ENCODE data around the gene LRP5.
"Not testable (repeated sequence)": the region's sequence is repeated elsewhere in the genome, so short reads cannot be mapped to it uniquely, and the experiment has no call there.

Gene LRP5

GRCh38 chr11:68448604-68449011, 136.2 kb downstream of the LRP5 start:
- H3K36me3 ChIP-seq (ENCODE audit: control insufficient read depth in 2 of 2, insufficient read depth in 2 of 2, low read length in 2 of 2) = peaks cover 4 to 11% of the 10 kb centered on the region in 2 donors
- H3K27me3 ChIP-seq (ENCODE audit: control insufficient read depth in 1 of 2, insufficient read depth in 2 of 2, low read length in 2 of 2) = no peaks in the 10 kb centered on the region
- H3K9me3 ChIP-seq (ENCODE audit: control insufficient read depth in 2 of 2, low read length in 2 of 2) = no peaks in the 10 kb centered on the region
- H3K9ac ChIP-seq (ENCODE audit: low read length in 2 of 2) = no peak overlapping the region
- peaks cover 11% of the 10 kb centered on the region for H3K4me1 ChIP-seq (ENCODE audit: control insufficient read depth, insufficient read depth, low read length)
- no peak overlapping the region for H3K4me3 ChIP-seq (ENCODE audit: low read length in 2 of 2)
- no peak overlapping the region for H3K27ac ChIP-seq (ENCODE audit: low read length)

- no peak overlapping the region for H3K9ac ChIP-seq (ENCODE audit: low read length in 2 of 2)
- peaks cover 4 to 11% of the 10 kb centered on the region in 2 donors for H3K36me3 ChIP-seq (ENCODE audit: control insufficient read depth in 2 of 2, insufficient read depth in 2 of 2, low read length in 2 of 2)
- no peaks in the 10 kb centered on the region for H3K9me3 ChIP-seq (ENCODE audit: control insufficient read depth in 2 of 2, low read length in 2 of 2)
- H3K27ac ChIP-seq (ENCODE audit: low read length) = no peak overlapping the region
- peaks cover 7% of the 10 kb centered on the region for H3K4me1 ChIP-seq (ENCODE audit: control insufficient read depth, insufficient read depth, low read length)
- H3K4me3 ChIP-seq (ENCODE audit: low read length in 2 of 2) = no peak overlapping the region
- no peaks in the 10 kb centered on the region for H3K27me3 ChIP-seq (ENCODE audit: control insufficient read depth in 1 of 2, insufficient read depth in 2 of 2, low read length in 2 of 2)
These were observed 137.6 kb downstream of the LRP5 start for GRCh38 chr11:68449951-68450350.

- H3K4me1 ChIP-seq (ENCODE audit: control insufficient read depth, insufficient read depth, low read length) = peaks cover 7% of the 10 kb centered on the region
- no peak overlapping the region for H3K27ac ChIP-seq (ENCODE audit: low read length)
- H3K9ac ChIP-seq (ENCODE audit: low read length in 2 of 2) = no peak overlapping the region
- H3K9me3 ChIP-seq (ENCODE audit: control insufficient read depth in 2 of 2, low read length in 2 of 2) = no peaks in the 10 kb centered on the region
- no peak overlapping the region for H3K4me3 ChIP-seq (ENCODE audit: low read length in 2 of 2)
- peaks cover 4 to 10% of the 10 kb centered on the region in 2 donors for H3K36me3 ChIP-seq (ENCODE audit: control insufficient read depth in 2 of 2, insufficient read depth in 2 of 2, low read length in 2 of 2)
- no peaks in the 10 kb centered on the region for H3K27me3 ChIP-seq (ENCODE audit: control insufficient read depth in 1 of 2, insufficient read depth in 2 of 2, low read length in 2 of 2)
These were observed 138.3 kb downstream of the LRP5 start for GRCh38 chr11:68450711-68451110.

GRCh38 chr11:68454767-68455166, 142.4 kb downstream of the LRP5 start:
- peaks cover 2% of the 10 kb centered on the region for H3K4me1 ChIP-seq (ENCODE audit: control insufficient read depth, insufficient read depth, low read length)
- H3K9me3 ChIP-seq (ENCODE audit: control insufficient read depth in 2 of 2, low read length in 2 of 2) = no peaks in the 10 kb centered on the region
- H3K27me3 ChIP-seq (ENCODE audit: control insufficient read depth in 1 of 2, insufficient read depth in 2 of 2, low read length in 2 of 2) = no peaks in the 10 kb centered on the region

GRCh38 chr11:68455485-68455884, 143.1 kb downstream of the LRP5 start:
- Histone ChIP-seq H3K4me3 (ENCODE audit: low read length in 2 of 2) (no peak overlapping the region), H3K9me3 (ENCODE audit: control insufficient read depth in 2 of 2, low read length in 2 of 2) (no peaks in the 10 kb centered on the region), H3K27ac (ENCODE audit: low read length) (no peak overlapping the region), H3K36me3 (ENCODE audit: control insufficient read depth in 2 of 2, insufficient read depth in 2 of 2, low read length in 2 of 2) (no peaks in the 10 kb centered on the region), H3K27me3 (ENCODE audit: control insufficient read depth in 1 of 2, insufficient read depth in 2 of 2, low read length in 2 of 2) (no peaks in the 10 kb centered on the region), H3K4me1 (ENCODE audit: control insufficient read depth, insufficient read depth, low read length) (peaks cover 3% of the 10 kb centered on the region), H3K9ac (ENCODE audit: low read length in 2 of 2) (no peak overlapping the region)

More at GRCh38 chr11:68454767-68455166, 142.4 kb downstream of the LRP5 start:
- Histone ChIP-seq H3K4me3 (ENCODE audit: low read length in 2 of 2) (no peak overlapping the region), H3K27ac (ENCODE audit: low read length) (no peak overlapping the region), H3K9ac (ENCODE audit: low read length in 2 of 2) (no peak overlapping the region), H3K36me3 (ENCODE audit: control insufficient read depth in 2 of 2, insufficient read depth in 2 of 2, low read length in 2 of 2) (peaks cover 0 to 2% of the 10 kb centered on the region in 2 donors)

DNA sequence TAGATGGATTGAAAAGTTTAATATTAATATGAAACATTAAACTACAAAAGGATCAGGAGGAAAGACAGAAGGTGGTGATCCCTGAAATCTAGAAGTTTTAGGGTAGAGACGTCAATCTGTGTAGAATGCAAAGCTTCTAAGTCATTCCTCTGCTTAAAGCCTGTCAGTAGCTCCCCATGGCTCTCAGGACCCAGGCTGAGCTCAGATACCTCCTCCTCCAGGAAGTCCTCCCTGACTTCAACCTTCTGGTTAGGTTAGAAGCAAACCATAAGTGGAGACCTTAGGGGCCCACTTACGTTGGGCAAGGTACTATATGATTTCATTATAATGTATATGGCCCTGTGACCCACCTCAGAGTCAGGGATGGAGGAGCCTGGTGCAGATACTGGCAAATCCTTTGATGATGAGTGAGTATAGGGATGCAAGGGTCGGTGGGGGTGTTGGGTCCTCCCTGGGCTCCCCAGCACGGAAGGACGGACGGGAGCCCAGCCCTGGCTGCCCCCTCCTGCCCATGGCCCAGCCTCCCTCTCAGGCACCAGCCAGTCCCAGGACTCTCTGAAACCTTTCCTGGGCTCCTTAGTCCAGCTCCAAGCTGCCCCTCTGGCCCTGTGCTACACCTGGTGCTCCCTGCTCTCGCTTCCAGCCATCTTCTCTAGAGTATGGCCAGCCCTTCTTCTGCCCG, 145.0 kb downstream of the LRP5 start:
- no peak overlapping the region for H3K9ac ChIP-seq (ENCODE audit: low read length in 2 of 2)
- no peaks in the 10 kb centered on the region for H3K9me3 ChIP-seq (ENCODE audit: control insufficient read depth in 2 of 2, low read length in 2 of 2)
- peaks cover 11% of the 10 kb centered on the region for H3K4me1 ChIP-seq (ENCODE audit: control insufficient read depth, insufficient read depth, low read length)
- no peak overlapping the region for H3K27ac ChIP-seq (ENCODE audit: low read length)
- no peaks in the 10 kb centered on the region for H3K27me3 ChIP-seq (ENCODE audit: control insufficient read depth in 1 of 2, insufficient read depth in 2 of 2, low read length in 2 of 2)
- no peak overlapping the region for H3K4me3 ChIP-seq (ENCODE audit: low read length in 2 of 2)
- H3K36me3 ChIP-seq (ENCODE audit: control insufficient read depth in 2 of 2, insufficient read depth in 2 of 2, low read length in 2 of 2) = no peaks in the 10 kb centered on the region

DNA sequence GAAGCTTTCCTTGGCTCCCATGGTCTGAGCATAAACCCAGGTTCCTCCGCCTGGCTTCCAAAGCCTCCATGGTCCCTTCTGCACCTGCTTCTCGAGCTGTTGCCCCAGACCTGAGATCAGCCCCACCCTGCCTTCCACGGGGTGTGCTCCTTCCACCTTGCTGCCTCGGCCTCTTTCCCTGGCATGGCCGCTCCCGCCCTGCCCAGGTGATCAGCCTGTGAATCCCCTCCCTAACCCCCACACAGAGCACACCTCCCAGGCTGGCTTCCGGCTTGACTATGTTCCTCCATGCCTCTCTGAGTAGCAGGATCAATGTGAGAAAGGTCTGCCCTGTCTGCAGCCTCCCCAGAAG, 145.5 kb downstream of the LRP5 start:
- Histone ChIP-seq H3K9ac (ENCODE audit: low read length in 2 of 2) (no peak overlapping the region), H3K27me3 (ENCODE audit: control insufficient read depth in 1 of 2, insufficient read depth in 2 of 2, low read length in 2 of 2) (no peaks in the 10 kb centered on the region), H3K27ac (ENCODE audit: low read length) (no peak overlapping the region), H3K4me3 (ENCODE audit: low read length in 2 of 2) (no peak overlapping the region), H3K4me1 (ENCODE audit: control insufficient read depth, insufficient read depth, low read length) (peaks cover 16% of the 10 kb centered on the region), H3K9me3 (ENCODE audit: control insufficient read depth in 2 of 2, low read length in 2 of 2) (no peaks in the 10 kb centered on the region), H3K36me3 (ENCODE audit: control insufficient read depth in 2 of 2, insufficient read depth in 2 of 2, low read length in 2 of 2) (no peaks in the 10 kb centered on the region)

GRCh38 chr11:68458340-68458739, 145.9 kb downstream of the LRP5 start:
- H3K27me3 ChIP-seq (ENCODE audit: control insufficient read depth in 1 of 2, insufficient read depth in 2 of 2, low read length in 2 of 2); H3K27ac ChIP-seq (ENCODE audit: low read length); H3K9ac ChIP-seq (ENCODE audit: low read length in 2 of 2); H3K4me3 ChIP-seq (ENCODE audit: low read length in 2 of 2); H3K9me3 ChIP-seq (ENCODE audit: control insufficient read depth in 2 of 2, low read length in 2 of 2); H3K36me3 ChIP-seq (ENCODE audit: control insufficient read depth in 2 of 2, insufficient read depth in 2 of 2, low read length in 2 of 2): not testable (repeated sequence)
- peaks cover 20% of the 10 kb centered on the region for H3K4me1 ChIP-seq (ENCODE audit: control insufficient read depth, insufficient read depth, low read length)

- H3K9me3 ChIP-seq (ENCODE audit: control insufficient read depth in 2 of 2, low read length in 2 of 2) = no peaks in the 10 kb centered on the region
- peaks cover 25% of the 10 kb centered on the region for H3K4me1 ChIP-seq (ENCODE audit: control insufficient read depth, insufficient read depth, low read length)
- no peaks in the 10 kb centered on the region for H3K27me3 ChIP-seq (ENCODE audit: control insufficient read depth in 1 of 2, insufficient read depth in 2 of 2, low read length in 2 of 2)
- peak overlapping the region; percentile 91 for H3K27ac ChIP-seq (ENCODE audit: low read length)
- H3K4me3 ChIP-seq (ENCODE audit: low read length in 2 of 2) = peak overlapping the region; percentile 78 to 83
- H3K9ac ChIP-seq (ENCODE audit: low read length in 2 of 2) = peak overlapping the region; percentile 76 to 86
- no peaks in the 10 kb centered on the region for H3K36me3 ChIP-seq (ENCODE audit: control insufficient read depth in 2 of 2, insufficient read depth in 2 of 2, low read length in 2 of 2)
These were observed 147.7 kb downstream of the LRP5 start for GRCh38 chr11:68459886-68460740.

- Histone ChIP-seq H3K36me3 (ENCODE audit: control insufficient read depth in 2 of 2, insufficient read depth in 2 of 2, low read length in 2 of 2) (no peaks in the 10 kb centered on the region), H3K4me1 (ENCODE audit: control insufficient read depth, insufficient read depth, low read length) (peaks cover 27% of the 10 kb centered on the region), H3K4me3 (ENCODE audit: low read length in 2 of 2) (peak within 1 kb of the TSS; percentile 83 to 91), H3K9me3 (ENCODE audit: control insufficient read depth in 2 of 2, low read length in 2 of 2) (no peaks in the 10 kb centered on the region), H3K27ac (ENCODE audit: low read length) (peak within 1 kb of the TSS; percentile 91), H3K9ac (ENCODE audit: low read length in 2 of 2) (peak within 1 kb of the TSS; percentile 76 to 86), H3K27me3 (ENCODE audit: control insufficient read depth in 1 of 2, insufficient read depth in 2 of 2, low read length in 2 of 2) (no peaks in the 10 kb centered on the region)
These were observed 148.6 kb downstream of the LRP5 start, which contains the start of gene PPP6R3 for GRCh38 chr11:68460741-68461574. Gene PPP6R3, plus strand, starts transcription at chr11:68460752. Its CDS starts 76,913 bp downstream, at chr11:68537665.
